Hepatocyte (in vitro differentiated cells): ENCODE data around the gene HHAT. TPM values are rescaled to one million over a fixed set of nuclear protein-coding genes. Genes with fewer than 3 reads are reported as not detected.

Source experiments
- DNase-seq: peaks from one replicate; pipeline ENCODE4 v3.0.0-alpha.2; 2016; ENCODE audit warnings: low spot score
- H2AFZ ChIP-seq: fragments of 200-600 bp; sonication (generic); 2 replicates; pipeline ENCODE4 v1.6.0; 2016; ENCODE audit warnings: antibody characterized with exemption, mild to moderate bottlenecking
- H3K27ac ChIP-seq: fragments of 200-600 bp; sonication (generic); 2 replicates; pipeline ENCODE4 v1.5.1; 2016; ENCODE audit warnings: mild to moderate bottlenecking
- H3K27me3 ChIP-seq: fragments of 200-600 bp; sonication (generic); 2 replicates; pipeline ENCODE4 v1.6.1; 2016
- H3K36me3 ChIP-seq: fragments of 200-600 bp; sonication (generic); replicated peaks from 2 replicates; pipeline ENCODE4 v1.5.1; 2016; ENCODE audit warnings: low read depth; ENCODE audit not compliant: insufficient read depth
- H3K4me1 ChIP-seq: fragments of 200-600 bp; sonication (generic); 2 replicates; pipeline ENCODE4 v1.5.1; 2016; ENCODE audit warnings: mild to moderate bottlenecking, moderate library complexity; ENCODE audit not compliant: insufficient read depth
- H3K4me2 ChIP-seq: fragments of 200-600 bp; sonication (generic); 2 replicates; pipeline ENCODE4 v1.6.0; 2016
- H3K4me3 ChIP-seq: fragments of 200-600 bp; sonication (generic); 2 replicates; pipeline ENCODE4 v1.5.1; 2016; ENCODE audit warnings: mild to moderate bottlenecking
- H3K79me2 ChIP-seq: fragments of 200-600 bp; sonication (generic); 2 replicates; pipeline ENCODE4 v1.6.0; 2017; ENCODE audit warnings: mild to moderate bottlenecking
- H3K9me2 ChIP-seq: fragments of 200-600 bp; sonication (generic); replicated peaks from 2 replicates; pipeline ENCODE4 v1.6.0; 2017; ENCODE audit warnings: mild to moderate bottlenecking; ENCODE audit not compliant: insufficient read depth
- H3K9me3 ChIP-seq: fragments of 200-600 bp; sonication (generic); 2 replicates; pipeline ENCODE4 v1.5.1; 2016; ENCODE audit warnings: low read depth, mild to moderate bottlenecking
- H4K20me1 ChIP-seq: fragments of 200-600 bp; sonication (generic); 2 replicates; pipeline ENCODE4 v1.6.0; 2016; ENCODE audit warnings: mild to moderate bottlenecking; ENCODE audit not compliant: insufficient read depth, poor library complexity, severe bottlenecking
- EZH2 ChIP-seq: fragments of 200-600 bp; sonication (generic); IDR thresholded peaks from 2 replicates; pipeline ENCODE4 v1.6.1; 2016; ENCODE audit warnings: antibody characterized with exemption, mild to moderate bottlenecking, borderline replicate concordance
- EZH2phosphoT487 ChIP-seq: fragments of 200-600 bp; sonication (generic); IDR thresholded peaks from one replicate; pipeline ENCODE4 v1.6.1; 2018; ENCODE audit warnings: antibody characterized with exemption, mild to moderate bottlenecking, low read depth, moderate library complexity; ENCODE audit not compliant: unreplicated experiment, severe bottlenecking
- WGBS: methylation state at CpG from one replicate; pipeline ENCODE4 v1.1.6; 2016; ENCODE audit warnings: low lambda C conversion rate; ENCODE audit errors: missing lambda C conversion rate; 5-methylcytosine and 5-hydroxymethylcytosine counted together
- polyA plus RNA-seq: library from polyadenylated mRNA; unstranded; fragments of >200 nt; fragmentation: Nextera tagmentation; extraction: Ambion mirVana; gene quantifications from 2 replicates; pipeline ENCODE4 v1.2.1, GENCODE V29; 2016
- total RNA-seq: library from RNA; depleted of rRNA; stranded (reverse); fragments of >200 nt; gene quantifications from 2 replicates; pipeline ENCODE4 v1.2.3, GENCODE V29; 2014
- TF ChIP-seq, protein P1 (sequence below): fragments of 200-600 bp; sonication (generic); IDR thresholded peaks from 2 replicates; pipeline ENCODE4 v1.5.1; 2016; ENCODE audit warnings: antibody characterized with exemption, mild to moderate bottlenecking; ENCODE audit not compliant: poor library complexity

The HHAT gene
- total and polyA plus RNA-seq, 2 experiments from 2014 or later, result 5.3 to 6.3 TPM

DNA sequence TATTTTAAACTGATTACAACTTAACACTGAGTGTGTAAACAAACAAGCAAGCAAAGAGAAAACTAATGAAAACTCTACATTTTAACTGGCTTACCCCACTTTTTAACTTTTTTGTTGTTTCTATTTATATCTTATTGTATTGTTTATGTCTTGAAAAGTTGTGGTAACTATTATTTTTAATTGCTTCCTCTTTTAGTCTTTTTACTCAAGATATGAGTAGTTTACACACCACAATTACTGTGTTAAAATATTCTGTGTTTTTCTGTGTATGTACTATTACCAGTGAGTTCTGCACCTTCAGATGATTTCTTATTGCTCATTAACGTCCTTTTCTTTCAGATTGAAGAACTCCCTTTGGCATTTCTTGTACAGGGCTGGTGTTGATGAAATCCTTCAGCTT, 4.7 kb upstream of the HHAT start:
- Histone ChIP-seq H3K27ac (no peak overlapping the region), H3K4me2 (no peak overlapping the region), H3K79me2 (no peaks in the 10 kb centered on the region), H4K20me1 (no peaks in the 10 kb centered on the region), H3K36me3 (no peaks in the 10 kb centered on the region), H3K4me1 (peaks cover 4% of the 10 kb centered on the region), H3K9me2 (no peaks in the 10 kb centered on the region), H3K4me3 (no peak overlapping the region), H2AFZ (no peak overlapping the region), H3K27me3 (no peaks in the 10 kb centered on the region), H3K9me3 (no peaks in the 10 kb centered on the region)
- DNase-seq, result no peak
- WGBS, result 75% methylated on average over 1 of the region's 1 CpG
- TF ChIP-seq EZH2phosphoT487 (no peak), EZH2 (no peak)
- TF ChIP-seq, protein P1, sequence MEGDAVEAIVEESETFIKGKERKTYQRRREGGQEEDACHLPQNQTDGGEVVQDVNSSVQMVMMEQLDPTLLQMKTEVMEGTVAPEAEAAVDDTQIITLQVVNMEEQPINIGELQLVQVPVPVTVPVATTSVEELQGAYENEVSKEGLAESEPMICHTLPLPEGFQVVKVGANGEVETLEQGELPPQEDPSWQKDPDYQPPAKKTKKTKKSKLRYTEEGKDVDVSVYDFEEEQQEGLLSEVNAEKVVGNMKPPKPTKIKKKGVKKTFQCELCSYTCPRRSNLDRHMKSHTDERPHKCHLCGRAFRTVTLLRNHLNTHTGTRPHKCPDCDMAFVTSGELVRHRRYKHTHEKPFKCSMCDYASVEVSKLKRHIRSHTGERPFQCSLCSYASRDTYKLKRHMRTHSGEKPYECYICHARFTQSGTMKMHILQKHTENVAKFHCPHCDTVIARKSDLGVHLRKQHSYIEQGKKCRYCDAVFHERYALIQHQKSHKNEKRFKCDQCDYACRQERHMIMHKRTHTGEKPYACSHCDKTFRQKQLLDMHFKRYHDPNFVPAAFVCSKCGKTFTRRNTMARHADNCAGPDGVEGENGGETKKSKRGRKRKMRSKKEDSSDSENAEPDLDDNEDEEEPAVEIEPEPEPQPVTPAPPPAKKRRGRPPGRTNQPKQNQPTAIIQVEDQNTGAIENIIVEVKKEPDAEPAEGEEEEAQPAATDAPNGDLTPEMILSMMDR, result no peak

DNA sequence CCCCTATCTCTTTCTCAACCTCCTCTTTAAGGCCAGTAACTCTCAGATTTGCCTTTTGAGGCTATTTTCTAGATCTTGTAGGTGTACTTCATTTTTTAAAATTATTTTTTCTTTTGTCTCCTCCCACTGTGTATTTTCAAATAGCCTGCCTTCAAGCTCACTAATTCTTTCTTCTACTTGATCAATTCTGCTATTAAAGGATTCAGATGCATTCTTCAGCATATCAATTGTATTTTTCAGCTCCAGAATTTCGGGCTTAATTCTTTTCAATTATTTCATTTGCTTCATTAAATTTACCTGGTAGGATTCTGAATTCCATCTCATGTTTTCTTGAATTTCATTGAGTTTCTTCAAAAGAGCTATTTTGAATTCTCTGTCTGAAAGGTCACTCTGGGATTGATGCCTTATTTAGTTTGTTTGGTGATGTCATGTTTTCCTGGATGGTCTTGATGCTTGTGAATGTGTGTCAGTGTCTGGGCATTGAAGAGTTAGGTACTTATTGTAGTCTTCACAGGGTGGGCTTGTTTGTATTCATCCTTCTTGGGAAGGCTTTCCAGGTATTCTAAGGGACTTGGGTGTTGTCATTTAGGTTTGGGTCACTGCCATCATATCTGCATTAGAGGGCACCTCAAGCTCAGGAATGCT, 3.6 kb upstream of the HHAT start:
- H3K79me2 ChIP-seq, result no peaks in the 10 kb centered on the region
- TF ChIP-seq EZH2phosphoT487 (no peak), EZH2 (no peak)
- TF ChIP-seq, protein P1, result no peak
- H3K36me3 ChIP-seq, result no peaks in the 10 kb centered on the region
- H3K4me3 ChIP-seq, result no peak overlapping the region
- no peaks in the 10 kb centered on the region for H3K9me2 ChIP-seq
- peaks cover 10% of the 10 kb centered on the region for H3K4me1 ChIP-seq
- H3K27ac ChIP-seq, result no peak overlapping the region
- no peak overlapping the region for H2AFZ ChIP-seq
- no peaks in the 10 kb centered on the region for H3K9me3 ChIP-seq
- H3K27me3 ChIP-seq, result no peaks in the 10 kb centered on the region
- H4K20me1 ChIP-seq, result no peaks in the 10 kb centered on the region
- 92% methylated on average over 1 of the region's 1 CpG for WGBS
- no peak for DNase-seq
- H3K4me2 ChIP-seq, result no peak overlapping the region

DNA sequence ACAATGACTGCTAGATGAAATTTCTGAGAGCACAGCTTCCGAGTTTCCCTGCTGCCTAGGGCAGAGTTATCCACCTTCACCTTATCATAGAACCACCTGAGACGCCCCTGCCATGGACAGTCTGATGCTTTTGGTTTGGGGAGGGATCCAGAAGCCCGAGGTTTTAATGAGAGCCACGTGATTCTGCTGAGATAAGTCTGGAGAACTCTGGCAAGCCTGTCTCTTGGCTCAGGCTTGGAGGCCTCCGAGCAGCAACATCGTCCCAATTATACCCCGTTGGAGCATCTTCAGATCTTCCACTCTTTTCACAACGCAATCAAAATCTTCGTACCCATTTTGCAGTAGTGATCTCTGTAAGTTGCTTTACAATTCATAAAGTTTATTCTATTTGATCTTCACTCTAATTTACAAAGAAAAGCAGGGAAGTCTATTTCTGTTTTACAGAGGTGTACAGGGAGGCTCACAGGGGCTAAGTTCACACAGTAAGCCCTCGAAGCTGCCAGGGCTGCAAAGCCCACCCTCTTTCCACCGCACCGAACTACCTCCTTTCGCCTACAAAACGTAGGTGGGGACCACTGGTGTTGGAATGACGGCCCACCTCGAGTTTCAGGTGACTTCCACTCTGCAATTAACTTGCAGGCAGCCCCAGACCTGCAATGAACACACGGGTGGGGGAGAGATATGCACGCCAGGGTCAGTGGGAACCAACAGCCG, 513 bp upstream of the HHAT start:
- Histone ChIP-seq H3K4me2 (peak overlapping the region; percentile 88), H3K27me3 (no peaks in the 10 kb centered on the region), H3K9me2 (no peaks in the 10 kb centered on the region), H4K20me1 (no peaks in the 10 kb centered on the region), H3K4me1 (peaks cover 12% of the 10 kb centered on the region), H3K27ac (peak overlapping the region; percentile 95), H3K9me3 (no peaks in the 10 kb centered on the region), H3K4me3 (peak overlapping the region; percentile 66), H2AFZ (peak overlapping the region; percentile 70), H3K79me2 (no peaks in the 10 kb centered on the region), H3K36me3 (no peaks in the 10 kb centered on the region)
- 27% methylated on average over 19 of the region's 19 CpGs for WGBS
- no peak for DNase-seq
- TF ChIP-seq EZH2 (no peak), EZH2phosphoT487 (no peak)
- TF ChIP-seq, protein P1, result no peak
